Keratinocyte (primary cell): ENCODE measurements around the gene CDKAL1. TPM values are rescaled to one million over a fixed set of nuclear protein-coding genes. Genes with fewer than 3 reads are reported as not detected.
"Not testable (repeated sequence)": the region's sequence is repeated elsewhere in the genome, so short reads cannot be mapped to it uniquely, and the experiment has no call there.

Source experiments
- DNase-seq: peaks from one replicate; pipeline ENCODE4 v3.0.0-alpha.2; 2011; ENCODE audit warnings: low read depth, missing footprints, low spot score
- FAIRE-seq: peaks from 2 replicates; lab custom pipeline; 2011; peaks lifted over from hg19 to GRCh38; lab: Jason Lieb, UNC
- H2AFZ ChIP-seq: 2 replicates; pipeline ENCODE4 v1.6.0; 2012; ENCODE audit warnings: low read length, control low read depth, inconsistent platforms; ENCODE audit not compliant: control insufficient read depth
- H3K27ac ChIP-seq: 2 replicates; pipeline ENCODE4 v1.5.1; 2011; ENCODE audit warnings: low read length; ENCODE audit not compliant: control insufficient read depth, insufficient read depth
- H3K27me3 ChIP-seq: 3 replicates; pipeline ENCODE4 v1.6.0; 2011; ENCODE audit warnings: low read length; ENCODE audit not compliant: control insufficient read depth, insufficient read depth; ENCODE audit errors: extremely low read depth
- H3K36me3 ChIP-seq, 2 experiments: 2 replicates in 1 of 2; 3 replicates in 1 of 2; pipeline ENCODE4 v1.5.1; 2011; ENCODE audit warnings: low read length in 2 of 2, mild to moderate bottlenecking in 1 of 2; ENCODE audit not compliant: control insufficient read depth in 2 of 2, insufficient read depth in 2 of 2; ENCODE audit errors: extremely low read depth in 1 of 2
- H3K4me1 ChIP-seq: 3 replicates; pipeline ENCODE4 v1.5.1; 2011; ENCODE audit warnings: low read length; ENCODE audit not compliant: control insufficient read depth, insufficient read depth; ENCODE audit errors: extremely low read depth
- H3K4me2 ChIP-seq: 3 replicates; pipeline ENCODE4 v1.6.0; 2011; ENCODE audit warnings: low read depth, low read length; ENCODE audit not compliant: control insufficient read depth, insufficient read depth; ENCODE audit errors: extremely low read depth
- H3K4me3 ChIP-seq, 3 experiments: fragments of 200-600 bp in 1 of 3; sonication (generic) in 1 of 3; 2 replicates in 2 of 3; 3 replicates in 1 of 3; pipeline ENCODE4 v1.5.1; 2011 to 2016; ENCODE audit warnings: low read length in 3 of 3, mild to moderate bottlenecking in 3 of 3, control low read depth in 2 of 3, inconsistent platforms in 1 of 3, low read depth in 1 of 3, mixed read lengths in 1 of 3, mixed run types in 1 of 3, moderate library complexity in 1 of 3; ENCODE audit not compliant: control insufficient read depth in 2 of 3, insufficient read depth in 2 of 3; ENCODE audit errors: extremely low read depth in 1 of 3
- H3K79me2 ChIP-seq: 2 replicates; pipeline ENCODE4 v1.6.0; 2012; ENCODE audit warnings: low read length; ENCODE audit not compliant: control insufficient read depth, insufficient read depth
- H3K9ac ChIP-seq: 3 replicates; pipeline ENCODE4 v1.6.0; 2011; ENCODE audit warnings: low read length; ENCODE audit not compliant: control insufficient read depth, insufficient read depth; ENCODE audit errors: extremely low read depth
- H3K9me1 ChIP-seq: 3 replicates; pipeline ENCODE4 v1.6.0; 2011; ENCODE audit warnings: low read length; ENCODE audit not compliant: control insufficient read depth, insufficient read depth; ENCODE audit errors: extremely low read depth
- H3K9me3 ChIP-seq: 2 replicates; pipeline ENCODE4 v1.5.1; 2012; ENCODE audit warnings: low read depth, low read length; ENCODE audit not compliant: control insufficient read depth
- H4K20me1 ChIP-seq: 3 replicates; pipeline ENCODE4 v1.6.0; 2011; ENCODE audit warnings: low read length; ENCODE audit not compliant: control insufficient read depth, insufficient read depth; ENCODE audit errors: extremely low read depth
- CTCF ChIP-seq, 3 experiments: IDR thresholded peaks in 1 of 3; conservative IDR thresholded peaks in 1 of 3; optimal IDR thresholded peaks in 1 of 3; 2 replicates in 2 of 3; 3 replicates in 1 of 3; pipeline versions ENCODE3 to v1.5.1; 2011; ENCODE audit warnings: low read length in 3 of 3, mild to moderate bottlenecking in 3 of 3, moderate library complexity in 2 of 3, control low read depth in 1 of 3, inconsistent platforms in 1 of 3; ENCODE audit not compliant: insufficient read depth in 2 of 3; ENCODE audit errors: extremely low read depth in 1 of 3
- EZH2 ChIP-seq: IDR thresholded peaks from one replicate; pipeline ENCODE4 v1.6.1; 2012; ENCODE audit warnings: inconsistent platforms, mild to moderate bottlenecking, low read length, moderate library complexity
- dilution Hi-C: fragments of 300-500 bp; cut with MboI; formaldehyde crosslinking; loops from one replicate; pipeline ENCODE4 v1.7.0; 2020; ENCODE audit warnings: low sequenced_read_pairs; ENCODE audit not compliant: extremely low pct_ligation_motif_present
- polyA plus RNA-seq, 5 experiments: library from polyadenylated mRNA; depleted of rRNA in 3 of 5; stranded (reverse) in 3 of 5; stranded (forward) in 1 of 5; unstranded in 1 of 5; fragments of >200 nt; gene quantifications; 1 replicate in 1 of 5; 2 replicates in 3 of 5; 3 replicates in 1 of 5; pipeline versions ENCODE4 v1.2.1 to v1.2.3, GENCODE V29; 2011 to 2012; ENCODE audit warnings: missing spikeins in 2 of 5, low read depth in 1 of 5, low replicate concordance in 1 of 5

CDKAL1 gene
- polyA plus RNA-seq, 1 donor (not counting 4 experiments of a cell fraction or from before 2014, with no cell fraction given) = 5.6 TPM

- dilution Hi-C loops = no loop called here
- no peaks in the 10 kb centered on the region for H3K79me2 ChIP-seq
Observed at GRCh38 chr6:20584100-20584731, 50.0 kb downstream of the CDKAL1 start.

GRCh38 chr6:20589266-20589665 is 55.0 kb downstream of the CDKAL1 start:
- no peaks in the 10 kb centered on the region for H3K79me2 ChIP-seq
- no peaks in the 10 kb centered on the region for H3K9me3 ChIP-seq
- H3K27ac ChIP-seq = no peak overlapping the region
- TF ChIP-seq CTCF (optimal IDR thresholded peaks at IDR 0.05 in 1 of 3, IDR thresholded peaks at IDR 0.05 in 1 of 3, conservative IDR thresholded peaks at IDR 0.05 in 1 of 3; ENCODE audit: extremely low read depth in 1 of 3, insufficient read depth in 2 of 3, low read length in 3 of 3) (no peak), EZH2 (no peak)
- H3K36me3 ChIP-seq = no peaks in the 10 kb centered on the region
- H3K4me3 ChIP-seq = peak overlapping the region in 1 of 3 experiments; percentile 26
- no peaks in the 10 kb centered on the region for H4K20me1 ChIP-seq
- peak; percentile 48 for FAIRE-seq
- H3K9me1 ChIP-seq = no peaks in the 10 kb centered on the region
- H3K4me2 ChIP-seq = peak overlapping the region; percentile 20
- no peak overlapping the region for H3K9ac ChIP-seq
- dilution Hi-C loops = no loop called here
- peak overlapping the region; percentile 61 for H2AFZ ChIP-seq
- no peaks in the 10 kb centered on the region for H3K4me1 ChIP-seq
- DNase-seq = no peak
- H3K27me3 ChIP-seq = no peaks in the 10 kb centered on the region

More at GRCh38 chr6:20584100-20584731, 50.0 kb downstream of the CDKAL1 start:
- Histone ChIP-seq H3K4me2 (no peak overlapping the region), H2AFZ (no peak overlapping the region), H3K9ac (no peak overlapping the region), H3K36me3 (no peaks in the 10 kb centered on the region), H4K20me1 (no peaks in the 10 kb centered on the region), H3K27ac (no peak overlapping the region), H3K27me3 (no peaks in the 10 kb centered on the region), H3K4me3 (no peak overlapping the region), H3K9me1 (no peaks in the 10 kb centered on the region), H3K9me3 (no peaks in the 10 kb centered on the region), H3K4me1 (no peaks in the 10 kb centered on the region)
- DNase-seq = no peak
- FAIRE-seq = no peak
- TF ChIP-seq CTCF (optimal IDR thresholded peaks at IDR 0.05 in 1 of 3, IDR thresholded peaks at IDR 0.05 in 1 of 3, conservative IDR thresholded peaks at IDR 0.05 in 1 of 3; ENCODE audit: extremely low read depth in 1 of 3, insufficient read depth in 2 of 3, low read length in 3 of 3) = no peak
- TF ChIP-seq EZH2 = no peak

GRCh38 chr6:20590476-20590875 is 56.2 kb downstream of the CDKAL1 start:
- H3K4me1 ChIP-seq, H3K27me3 ChIP-seq, H3K27ac ChIP-seq, H3K9me1 ChIP-seq, H3K4me2 ChIP-seq, H4K20me1 ChIP-seq, FAIRE-seq, H3K79me2 ChIP-seq, dilution Hi-C loops, H2AFZ ChIP-seq, DNase-seq, H3K9me3 ChIP-seq, H3K4me3 ChIP-seq, H3K36me3 ChIP-seq, H3K9ac ChIP-seq: not testable (repeated sequence)

GRCh38 chr6:20594299-20594853 is 60.1 kb downstream of the CDKAL1 start:
- H3K4me3 ChIP-seq, H3K4me1 ChIP-seq, H3K9ac ChIP-seq, dilution Hi-C loops, H3K27me3 ChIP-seq, H3K9me3 ChIP-seq, H3K9me1 ChIP-seq, H3K27ac ChIP-seq, H2AFZ ChIP-seq, H3K79me2 ChIP-seq, H4K20me1 ChIP-seq, H3K4me2 ChIP-seq, FAIRE-seq, H3K36me3 ChIP-seq, DNase-seq: not testable (repeated sequence)
